Measurements from ENCODE around the gene PUM1.

Gene PUM1

GRCh38 chr1:31036749-31037500 is 28.6 kb downstream of the PUM1 start:
- no peak overlapping the region for H3K4me3 ChIP-seq (ENCODE audit: low read depth, low read length)
- TF ChIP-seq CTCF (conservative IDR thresholded peaks at IDR 0.05; ENCODE audit: low read depth, low read length): no peak
- DNase-seq (ENCODE audit: low read depth): peak; percentile 53

DNA sequence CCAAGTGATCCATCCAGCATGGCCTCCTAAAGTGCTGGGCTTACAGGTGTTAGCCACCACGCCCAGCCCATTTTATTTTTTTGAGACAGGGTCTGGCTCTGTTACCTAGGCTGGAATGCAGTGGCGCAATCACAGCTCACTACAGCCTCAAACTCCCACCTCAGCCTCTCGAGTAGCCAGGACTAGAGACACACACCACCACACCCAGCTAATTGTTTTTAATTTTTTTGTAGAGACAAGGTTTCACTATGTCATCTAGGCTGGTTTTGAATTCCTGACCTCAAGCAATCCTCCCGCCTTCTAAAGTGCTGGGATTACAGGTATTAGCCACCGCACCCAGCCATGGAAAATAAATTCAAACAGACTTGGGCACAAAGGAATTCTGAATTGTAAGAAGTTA is 31.9 kb downstream of the PUM1 start:
- no peak for DNase-seq (ENCODE audit: low read depth)
- no peak overlapping the region for H3K4me3 ChIP-seq (ENCODE audit: low read depth, low read length)
- TF ChIP-seq CTCF (conservative IDR thresholded peaks at IDR 0.05; ENCODE audit: low read depth, low read length): no peak

DNA sequence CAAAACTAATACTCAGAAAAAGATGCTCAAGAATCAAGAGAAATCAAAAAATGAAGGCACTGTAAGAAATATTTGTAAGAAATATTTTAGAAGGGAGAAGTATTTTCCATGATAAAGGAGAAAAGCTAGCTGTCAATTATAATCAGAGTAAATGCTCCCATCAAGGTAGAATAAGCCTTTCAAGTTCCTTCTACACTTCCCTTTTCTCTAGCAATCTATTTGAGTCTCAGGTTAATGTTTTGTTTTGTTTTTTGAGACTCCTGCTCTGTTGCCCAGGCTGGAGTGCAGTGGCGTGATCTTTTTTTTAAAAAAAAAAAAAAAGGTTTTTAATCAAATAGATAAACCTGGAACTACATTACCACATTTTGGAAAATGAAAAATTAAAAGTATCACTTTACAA is 33.3 kb downstream of the PUM1 start:
- no peak overlapping the region for H3K4me3 ChIP-seq (ENCODE audit: low read depth, low read length)
- DNase-seq (ENCODE audit: low read depth): no peak
- TF ChIP-seq CTCF (conservative IDR thresholded peaks at IDR 0.05; ENCODE audit: low read depth, low read length): no peak

DNA sequence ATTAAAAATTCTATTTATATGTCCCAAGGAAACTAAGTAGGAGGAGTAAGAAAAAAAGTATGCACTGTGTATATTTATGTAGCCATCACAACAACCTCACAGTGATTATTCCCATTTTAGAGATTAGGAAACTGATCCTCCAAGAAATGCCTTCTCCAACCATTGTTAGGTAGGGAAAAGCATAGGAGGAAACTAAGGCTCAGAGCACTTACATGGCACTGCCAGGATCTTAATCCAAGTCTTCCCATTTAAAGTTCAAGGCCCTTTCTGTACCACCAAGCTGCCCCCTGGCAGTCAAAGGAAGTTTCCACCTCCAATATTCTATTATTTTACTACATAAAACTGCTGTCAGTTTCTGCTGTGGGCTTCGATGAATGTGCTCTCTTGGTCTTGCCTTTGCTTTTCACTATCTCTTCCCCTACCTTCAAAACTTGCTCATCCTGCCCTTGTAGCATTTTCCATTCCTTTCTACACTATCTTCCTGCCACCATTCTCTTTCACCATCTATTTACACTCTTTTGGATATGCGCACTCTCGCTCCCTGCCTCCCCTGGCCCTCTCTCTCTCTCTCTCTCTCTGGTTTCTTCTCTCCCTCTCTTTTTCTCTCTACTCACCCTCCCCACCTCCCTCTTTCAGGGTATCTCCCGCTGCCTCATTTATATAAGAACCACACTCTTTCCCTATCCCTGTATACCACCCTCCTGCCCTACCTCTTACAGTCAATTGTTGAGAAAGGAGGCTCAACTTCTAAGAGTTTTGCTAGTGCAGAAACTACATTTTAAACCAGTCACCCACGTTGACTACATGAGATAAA is 34.0 kb downstream of the PUM1 start:
- no peak for TF ChIP-seq CTCF (conservative IDR thresholded peaks at IDR 0.05; ENCODE audit: low read depth, low read length)
- no peak for DNase-seq (ENCODE audit: low read depth)
- H3K4me3 ChIP-seq (ENCODE audit: low read depth, low read length): no peak overlapping the region

DNA sequence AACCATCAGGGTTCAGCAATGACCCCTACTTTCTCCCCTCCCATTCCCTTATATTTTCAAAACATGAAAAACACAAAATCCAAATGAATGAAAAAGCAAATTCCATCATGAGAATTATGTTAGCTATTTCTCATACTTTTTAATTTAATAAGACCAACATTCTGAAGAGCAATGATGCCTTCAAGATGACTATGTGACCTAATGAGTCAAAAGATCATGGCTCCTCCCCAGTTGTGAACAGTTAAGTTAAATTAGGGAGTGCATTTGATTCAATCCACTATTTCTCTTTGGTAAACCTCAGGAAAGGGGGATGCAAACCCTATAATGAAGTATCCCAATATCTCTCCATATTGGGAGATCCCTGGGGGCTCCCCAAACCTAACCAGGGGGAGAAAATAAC is 36.5 kb downstream of the PUM1 start:
- DNase-seq (ENCODE audit: low read depth): no peak
- H3K4me3 ChIP-seq (ENCODE audit: low read depth, low read length): no peak overlapping the region
- TF ChIP-seq CTCF (conservative IDR thresholded peaks at IDR 0.05; ENCODE audit: low read depth, low read length): no peak

- H3K4me3 ChIP-seq (ENCODE audit: low read depth, low read length): no peak overlapping the region
- DNase-seq (ENCODE audit: low read depth): no peak
- TF ChIP-seq CTCF (conservative IDR thresholded peaks at IDR 0.05; ENCODE audit: low read depth, low read length): no peak
Measured at GRCh38 chr1:31027693-31028526, 37.6 kb downstream of the PUM1 start.
